HepG2 (cell line): Measurements from ENCODE around the gene GRK5. TPM values are rescaled to one million over a fixed set of nuclear protein-coding genes. Genes with fewer than 3 reads are reported as not detected.
A peak's percentile ranks its signal among the peaks of the same experiment; 100 is the strongest.

Source experiments
- AGO1 ChIP-seq: fragments of 200-400 bp; formaldehyde crosslinking; IDR thresholded peaks from 2 replicates; pipeline ENCODE4 v1.6.1; 2017; ENCODE audit warnings: mild to moderate bottlenecking, low read depth, low read length, moderate library complexity; ENCODE audit not compliant: poor library complexity, severe bottlenecking
- BCLAF1 ChIP-seq: fragments of 450-650 bp; IDR thresholded peaks from 2 replicates; pipeline ENCODE4 v1.6.1; 2017; ENCODE audit warnings: mild to moderate bottlenecking
- ESRRA ChIP-seq: sonication (generic); formaldehyde crosslinking; IDR thresholded peaks from 2 replicates; pipeline ENCODE4 v1.5.1; 2020; ENCODE audit warnings: mild to moderate bottlenecking, low read depth, missing genetic modification reagents
- ETV5 ChIP-seq: IDR thresholded peaks from 2 replicates; pipeline ENCODE4 v1.6.1; 2018; ENCODE audit warnings: missing biosample characterization, missing genetic modification reagents, inconsistent platforms, borderline replicate concordance
- FIP1L1 ChIP-seq: fragments of 200-400 bp; formaldehyde crosslinking; IDR thresholded peaks from 2 replicates; pipeline ENCODE4 v1.6.1; 2018; ENCODE audit warnings: low read depth, mild to moderate bottlenecking, low read length, moderate library complexity, borderline replicate concordance; ENCODE audit not compliant: insufficient read depth
- FOXA1 ChIP-seq, 2 experiments: fragments of 450-650 bp in 1 of 2; sonication (generic) in 1 of 2; formaldehyde crosslinking in 1 of 2; IDR thresholded peaks; 2 replicates each; pipeline versions ENCODE4 v1.4.0 to v1.6.1; 2016 to 2020; ENCODE audit warnings: missing genetic modification reagents in 1 of 2
- HES4 ChIP-seq: sonication (generic); formaldehyde crosslinking; IDR thresholded peaks from 2 replicates; pipeline ENCODE4 v1.9.0; 2021; ENCODE audit warnings: mild to moderate bottlenecking, missing genetic modification reagents, borderline replicate concordance
- HNF4A ChIP-seq: sonication (generic); formaldehyde crosslinking; IDR thresholded peaks from 2 replicates; pipeline ENCODE4 v1.4.0; 2020; ENCODE audit warnings: missing genetic modification reagents
- HOXA3 ChIP-seq: sonication (generic); formaldehyde crosslinking; IDR thresholded peaks from 2 replicates; pipeline ENCODE4 v1.5.0; 2020; ENCODE audit warnings: missing genetic modification reagents
- KLF9 ChIP-seq: IDR thresholded peaks from 2 replicates; pipeline ENCODE4 v1.6.1; 2016; ENCODE audit warnings: low read depth
- MNT ChIP-seq: fragments of 450-650 bp; IDR thresholded peaks from 2 replicates; pipeline ENCODE4 v1.6.1; 2016
- PHF5A ChIP-seq: IDR thresholded peaks from one replicate; pipeline ENCODE4 v1.6.1; 2018; ENCODE audit warnings: low read depth, missing genetic modification reagents; ENCODE audit not compliant: unreplicated experiment
- RBM22 ChIP-seq: fragments of 200-400 bp; formaldehyde crosslinking; optimal IDR thresholded peaks from 2 replicates; pipeline ENCODE3; 2017; ENCODE audit warnings: mild to moderate bottlenecking, low read length, moderate library complexity
- SATB2 ChIP-seq: sonication (generic); formaldehyde crosslinking; IDR thresholded peaks from 2 replicates; pipeline ENCODE4 v1.5.0; 2020; ENCODE audit warnings: missing genetic modification reagents
- SOX13 ChIP-seq, 3 experiments: fragments of 450-650 bp in 1 of 3; sonication (generic) in 1 of 3; formaldehyde crosslinking in 1 of 3; IDR thresholded peaks in 2 of 3; conservative IDR thresholded peaks in 1 of 3; 2 replicates each; pipeline versions ENCODE4 v1.5.0 to v1.6.1; 2016 to 2020; ENCODE audit warnings: antibody characterized with exemption in 1 of 3, mild to moderate bottlenecking in 1 of 3, missing compliant biosample characterization in 1 of 3, missing genetic modification reagents in 1 of 3, moderate library complexity in 1 of 3
- U2AF2 ChIP-seq: fragments of 200-400 bp; formaldehyde crosslinking; IDR thresholded peaks from 2 replicates; pipeline ENCODE4 v1.6.1; 2017; ENCODE audit warnings: low read depth, mild to moderate bottlenecking, low read length
- ZC3H13 ChIP-seq: sonication (generic); formaldehyde crosslinking; IDR thresholded peaks from 2 replicates; pipeline ENCODE4 v1.8.1; 2023; ENCODE audit warnings: mild to moderate bottlenecking, missing genetic modification reagents, moderate library complexity
- ZFP36 ChIP-seq: fragments of 150-350 bp; IDR thresholded peaks from 2 replicates; pipeline ENCODE4 v1.6.1; 2018; ENCODE audit warnings: borderline replicate concordance, low read length, low read depth; ENCODE audit not compliant: partially characterized antibody
- ZGPAT ChIP-seq: IDR thresholded peaks from 2 replicates; pipeline ENCODE4 v1.6.1; 2016; ENCODE audit warnings: mild to moderate bottlenecking
- ZNF124 ChIP-seq: sonication (generic); formaldehyde crosslinking; IDR thresholded peaks from 2 replicates; pipeline ENCODE4 v1.4.0; 2020; ENCODE audit warnings: missing genetic modification reagents
- ZNF333 ChIP-seq: sonication (generic); formaldehyde crosslinking; IDR thresholded peaks from 2 replicates; pipeline ENCODE4 v1.4.0; 2020; ENCODE audit warnings: mild to moderate bottlenecking, missing genetic modification reagents, borderline replicate concordance
- ZNF33A ChIP-seq: sonication (generic); formaldehyde crosslinking; IDR thresholded peaks from 2 replicates; pipeline ENCODE4 v1.5.1; 2020; ENCODE audit warnings: missing genetic modification reagents, mild to moderate bottlenecking, moderate library complexity, borderline replicate concordance
- ZNF343 ChIP-seq: sonication (generic); formaldehyde crosslinking; IDR thresholded peaks from 2 replicates; pipeline ENCODE4 v1.4.0; 2020; ENCODE audit warnings: mild to moderate bottlenecking, missing genetic modification reagents
- ZNF530 ChIP-seq: sonication (generic); formaldehyde crosslinking; IDR thresholded peaks from 2 replicates; pipeline ENCODE4 v1.5.0; 2020; ENCODE audit warnings: low read depth, mild to moderate bottlenecking, missing genetic modification reagents
- polyA plus RNA-seq, 8 experiments: library from polyadenylated mRNA; depleted of rRNA in 3 of 8; stranded (reverse) in 7 of 8; unstranded in 1 of 8; fragments of >200 nt; fragmentation: Illumina TruSeq in 4 of 8; extraction: Trizol in 4 of 8; gene quantifications; 2 replicates each; pipeline versions ENCODE4 v1.2.1 to v1.2.3, GENCODE V29; 2011 to 2016; ENCODE audit warnings: low read depth in 4 of 8, missing spikeins in 1 of 8, mixed read lengths in 1 of 8; ENCODE audit not compliant: insufficient read depth in 1 of 8
- total RNA-seq, 5 experiments: library from RNA; depleted of rRNA; stranded (reverse); fragments of >200 nt; fragmentation: Illumina TruSeq; extraction: Trizol; gene quantifications; 2 replicates each; pipeline ENCODE4 v1.2.3, GENCODE V29; 2016; ENCODE audit warnings: low read depth in 1 of 5

GRK5 gene
- total and polyA plus RNA-seq, 2 of the 13 experiments (the other 11 are each of a cell fraction or from before 2014, with no cell fraction given): 10.4 to 12.6 TPM

DNA sequence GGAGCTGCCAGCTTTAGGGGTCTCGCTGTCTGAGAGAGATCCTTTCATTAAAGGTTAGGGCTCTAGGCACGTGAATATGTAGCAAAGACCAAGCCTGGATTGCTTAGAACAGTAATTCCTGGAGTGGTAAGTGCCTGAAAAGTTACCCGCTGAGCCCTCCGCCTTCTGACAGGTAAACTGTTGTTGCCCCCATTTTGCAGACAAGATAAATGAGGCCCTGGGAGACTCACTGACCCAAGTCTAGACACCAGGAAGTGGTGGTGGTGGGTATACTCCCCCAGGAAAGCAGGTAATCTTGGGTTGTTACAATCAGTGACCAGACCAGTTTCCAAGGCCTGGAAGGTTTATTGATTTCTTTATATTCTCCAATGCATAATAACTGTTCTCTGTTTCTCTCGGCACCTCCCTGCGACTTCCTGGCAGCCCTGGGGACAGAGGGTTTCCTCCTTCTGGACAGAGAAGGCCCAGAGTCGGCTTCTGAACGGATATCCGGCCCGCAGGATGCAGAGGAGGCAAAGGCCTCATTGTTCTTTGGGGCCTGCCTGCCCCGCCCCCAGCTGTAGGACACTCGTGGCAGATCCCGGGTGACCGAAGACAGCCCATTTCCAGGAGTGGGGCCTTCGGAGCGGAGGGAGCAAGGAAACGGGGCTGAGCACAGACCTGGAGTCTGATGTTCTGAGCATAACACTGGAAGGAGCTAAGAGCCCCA lies 1.3 kb upstream of the GRK5 start (continued):
- TF ChIP-seq AGO1 (no peak), ETV5 (CRISPR knock-in tag) (peak; percentile 93), ZNF124 (CRISPR knock-in tag) (0 out of 2 replicates have a peak, but pooled peaks have one; percentile 32), HOXA3 (CRISPR knock-in tag) (no peak), ZGPAT (CRISPR knock-in tag) (peak; percentile 55; the same call in 1 of the 2 replicates), ZNF33A (no peak), HNF4A (CRISPR knock-in tag) (no peak), FOXA1 (IDR thresholded peaks at IDR 0.05) (no peak), FOXA1 (CRISPR knock-in tag; IDR thresholded peaks at IDR 0.05) (no peak), KLF9 (CRISPR knock-in tag) (no peak; the same call in 1 of the 2 replicates), PHF5A (no peak), ZC3H13 (peak; percentile 58; the same call in 1 of the 2 replicates), SATB2 (no peak; the same call in 1 of the 2 replicates), ZNF343 (CRISPR knock-in tag) (no peak), U2AF2 (no peak), FIP1L1 (peak; percentile 81; the same call in 1 of the 2 replicates), MNT (no peak), ZNF530 (no peak), RBM22 (no peak), ZNF333 (CRISPR knock-in tag) (no peak), SOX13 (IDR thresholded peaks at IDR 0.05) (no peak), SOX13 (CRISPR knock-in tag; conservative IDR thresholded peaks at IDR 0.05 in 1 of 2, IDR thresholded peaks at IDR 0.05 in 1 of 2) (peak in 1 of 2 experiments; percentile 87; a peak in 2 of 4 replicates), ESRRA (CRISPR knock-in tag) (no peak), BCLAF1 (no peak), ZFP36 (no peak), HES4 (CRISPR knock-in tag) (no peak)
